WERI-Rb-1 (cell line): ENCODE measurements around the gene IL11.

Source experiments
- DNase-seq: peaks from one replicate; pipeline ENCODE4 v3.0.0-alpha.2; 2020
- H3K27ac ChIP-seq: fragments of 250-450 bp; sonication (Bioruptor Pico); 2 replicates; pipeline ENCODE4 v1.5.1; 2020; ENCODE audit warnings: mild to moderate bottlenecking, moderate library complexity
- H3K27me3 ChIP-seq: fragments of 250-450 bp; sonication (Bioruptor Pico); 2 replicates; pipeline ENCODE4 v1.5.1; 2021; ENCODE audit warnings: mild to moderate bottlenecking, low read depth, moderate library complexity; ENCODE audit not compliant: insufficient read depth, severe bottlenecking
- H3K36me3 ChIP-seq: fragments of 250-450 bp; sonication (Bioruptor Pico); 2 replicates; pipeline ENCODE4 v1.5.1; 2020; ENCODE audit warnings: mild to moderate bottlenecking, moderate library complexity
- H3K4me3 ChIP-seq: 2 replicates; pipeline ENCODE4 v1.5.1; 2011; ENCODE audit warnings: low read depth, mild to moderate bottlenecking, control low read depth, low read length
- H3K9me3 ChIP-seq: fragments of 250-450 bp; sonication (Bioruptor Pico); 2 replicates; pipeline ENCODE4 v1.5.1; 2021; ENCODE audit warnings: mild to moderate bottlenecking, moderate library complexity; ENCODE audit not compliant: severe bottlenecking
- TF ChIP-seq, protein P1 (sequence below): IDR thresholded peaks from 2 replicates; pipeline ENCODE4 v1.5.1; 2011; ENCODE audit warnings: low read depth, mild to moderate bottlenecking, control low read depth, inconsistent platforms, low read length

Gene IL11

DNA sequence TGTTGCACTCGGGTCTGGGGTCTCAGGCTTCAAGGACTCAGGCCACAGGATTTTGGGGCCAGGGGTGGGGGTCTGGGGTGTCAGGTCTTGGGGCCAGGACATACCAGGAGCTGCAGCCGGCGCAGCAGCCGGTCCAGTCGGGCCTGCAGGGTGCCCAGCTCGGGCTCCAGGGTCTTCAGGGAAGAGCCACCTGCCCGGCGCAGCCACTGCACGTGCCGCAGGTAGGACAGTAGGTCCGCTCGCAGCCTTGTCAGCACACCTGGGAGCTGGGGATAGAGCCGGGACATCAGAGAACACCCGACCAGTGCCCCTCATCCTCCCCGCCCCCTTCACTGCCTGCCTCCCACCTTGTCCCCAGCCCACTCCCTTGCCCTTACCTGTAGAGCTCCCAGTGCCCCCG is 2.2 kb downstream of the IL11 start:
- no peak overlapping the region for H3K4me3 ChIP-seq
- TF ChIP-seq, protein P1, sequence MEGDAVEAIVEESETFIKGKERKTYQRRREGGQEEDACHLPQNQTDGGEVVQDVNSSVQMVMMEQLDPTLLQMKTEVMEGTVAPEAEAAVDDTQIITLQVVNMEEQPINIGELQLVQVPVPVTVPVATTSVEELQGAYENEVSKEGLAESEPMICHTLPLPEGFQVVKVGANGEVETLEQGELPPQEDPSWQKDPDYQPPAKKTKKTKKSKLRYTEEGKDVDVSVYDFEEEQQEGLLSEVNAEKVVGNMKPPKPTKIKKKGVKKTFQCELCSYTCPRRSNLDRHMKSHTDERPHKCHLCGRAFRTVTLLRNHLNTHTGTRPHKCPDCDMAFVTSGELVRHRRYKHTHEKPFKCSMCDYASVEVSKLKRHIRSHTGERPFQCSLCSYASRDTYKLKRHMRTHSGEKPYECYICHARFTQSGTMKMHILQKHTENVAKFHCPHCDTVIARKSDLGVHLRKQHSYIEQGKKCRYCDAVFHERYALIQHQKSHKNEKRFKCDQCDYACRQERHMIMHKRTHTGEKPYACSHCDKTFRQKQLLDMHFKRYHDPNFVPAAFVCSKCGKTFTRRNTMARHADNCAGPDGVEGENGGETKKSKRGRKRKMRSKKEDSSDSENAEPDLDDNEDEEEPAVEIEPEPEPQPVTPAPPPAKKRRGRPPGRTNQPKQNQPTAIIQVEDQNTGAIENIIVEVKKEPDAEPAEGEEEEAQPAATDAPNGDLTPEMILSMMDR, result no peak
- no peak overlapping the region for H3K27ac ChIP-seq
- H3K36me3 ChIP-seq, result no peaks in the 10 kb centered on the region
- DNase-seq, result no peak
- no peaks in the 10 kb centered on the region for H3K27me3 ChIP-seq
- no peaks in the 10 kb centered on the region for H3K9me3 ChIP-seq

DNA sequence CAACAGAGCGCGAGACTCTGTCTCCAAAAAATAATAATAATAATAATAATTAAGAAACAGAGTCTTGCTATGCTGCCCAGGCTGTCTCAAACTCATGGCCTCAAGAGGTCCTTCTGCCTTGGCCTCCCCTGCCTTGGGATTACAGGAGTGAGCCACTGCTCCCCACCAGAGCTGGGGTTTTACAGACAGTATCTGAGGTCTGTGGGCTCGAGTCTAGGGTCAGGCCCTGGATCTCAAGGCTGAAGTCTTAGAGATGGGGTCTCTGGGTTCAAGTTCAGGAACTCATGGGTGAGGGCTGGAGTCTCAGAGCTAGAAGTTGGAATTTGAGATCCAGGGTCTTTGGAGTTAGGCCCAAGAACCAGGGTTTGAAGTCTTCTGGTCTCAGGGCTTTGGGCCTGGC is 3.5 kb downstream of the IL11 start:
- no peak for DNase-seq
- TF ChIP-seq, protein P1, result no peak
- H3K27ac ChIP-seq, result no peak overlapping the region
- H3K27me3 ChIP-seq, result no peaks in the 10 kb centered on the region
- no peaks in the 10 kb centered on the region for H3K36me3 ChIP-seq
- H3K9me3 ChIP-seq, result no peaks in the 10 kb centered on the region
- H3K4me3 ChIP-seq, result no peak overlapping the region

DNA sequence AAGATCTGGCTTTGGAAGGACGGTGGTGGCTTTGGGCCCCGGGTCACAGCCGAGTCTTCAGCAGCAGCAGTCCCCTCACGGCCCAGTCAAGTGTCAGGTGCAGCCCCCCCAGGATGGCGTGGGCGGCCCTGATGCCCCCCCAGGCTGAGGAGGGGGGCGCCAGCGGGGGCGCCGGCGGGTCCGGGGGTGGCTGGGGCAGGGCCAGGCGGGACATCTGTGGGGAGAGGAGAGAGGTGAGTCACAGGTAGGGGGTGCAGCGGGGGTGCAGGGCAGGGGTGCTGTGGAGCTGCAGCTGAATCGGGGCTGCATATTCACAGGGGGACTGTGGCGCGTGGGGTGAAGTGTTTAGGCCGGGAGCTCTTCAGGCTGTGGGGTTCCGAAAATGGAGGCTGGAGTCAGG is 4.3 kb downstream of the IL11 start:
- no peaks in the 10 kb centered on the region for H3K36me3 ChIP-seq
- TF ChIP-seq, protein P1, result no peak
- H3K4me3 ChIP-seq, result no peak overlapping the region
- H3K27me3 ChIP-seq, result no peaks in the 10 kb centered on the region
- DNase-seq, result no peak
- no peak overlapping the region for H3K27ac ChIP-seq
- H3K9me3 ChIP-seq, result no peaks in the 10 kb centered on the region

DNA sequence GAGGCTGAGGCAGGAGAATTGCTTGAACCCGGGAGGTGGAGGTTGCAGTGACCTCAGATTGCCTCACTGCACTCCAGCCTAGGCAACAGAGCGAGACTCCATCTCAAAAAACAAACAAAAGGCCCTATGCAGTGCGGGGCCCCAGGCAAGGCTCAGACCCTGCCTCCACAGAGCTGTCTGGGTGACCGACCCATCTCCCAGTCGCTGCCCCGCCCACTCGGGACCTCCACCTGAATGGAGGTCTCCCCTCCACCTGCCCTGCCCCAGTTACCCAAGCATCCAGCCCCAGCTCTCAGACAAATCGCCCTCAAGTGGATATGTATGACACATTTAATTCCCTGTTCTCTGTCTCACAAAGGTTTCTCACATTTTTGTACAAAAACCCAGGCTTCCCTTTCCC is 5.0 kb downstream of the IL11 start:
- Histone ChIP-seq H3K27ac (no peak overlapping the region), H3K27me3 (no peaks in the 10 kb centered on the region), H3K4me3 (no peak overlapping the region), H3K36me3 (no peaks in the 10 kb centered on the region), H3K9me3 (no peaks in the 10 kb centered on the region)
- DNase-seq, result no peak
- TF ChIP-seq, protein P1, result no peak

DNA sequence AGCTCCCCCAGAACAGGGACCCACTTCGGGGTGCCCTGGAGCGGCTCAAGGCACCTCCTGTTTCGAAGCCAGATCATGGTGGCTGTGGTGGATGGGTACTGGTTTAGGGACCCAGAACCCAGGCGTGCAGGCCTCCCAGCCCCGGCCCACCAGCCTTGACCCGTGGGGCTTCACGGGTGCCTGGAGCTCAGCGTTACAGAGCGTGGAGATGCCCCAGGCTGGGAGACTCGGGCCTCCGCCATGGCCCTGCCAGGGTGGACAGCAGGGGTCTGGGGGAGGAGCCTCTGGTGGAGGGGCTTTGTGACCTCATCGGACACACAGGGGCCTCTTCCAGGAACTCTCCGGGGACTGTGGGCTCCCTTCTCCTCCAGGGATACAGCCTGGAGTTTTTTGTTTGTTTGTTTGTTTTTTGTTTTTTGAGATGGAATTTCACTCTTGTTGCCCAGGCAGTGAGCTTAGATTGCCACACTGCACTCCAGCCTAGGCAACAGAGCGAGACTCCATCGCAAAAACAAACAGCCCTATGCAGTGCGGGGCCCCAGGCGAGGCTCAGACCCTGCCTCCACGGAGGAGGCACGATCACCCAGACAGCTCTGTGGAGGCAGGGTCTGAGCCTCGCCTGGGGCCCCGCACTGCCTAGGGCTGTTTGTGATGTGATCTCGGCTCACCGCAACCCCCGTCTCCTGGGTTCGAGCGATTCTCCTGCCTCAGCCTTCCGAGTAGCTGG is 7.1 kb downstream of the IL11 start, which contains the start of gene GARIN5B:
GARIN5B (minus strand) TSS at position 271 of the 727 bp plus-strand sequence; CDS start at position 77, 194 bp downstream.
- Histone ChIP-seq H3K27ac (no peak within 1 kb of the TSS), H3K9me3 (no peaks in the 10 kb centered on the region), H3K36me3 (no peaks in the 10 kb centered on the region), H3K4me3 (no peak within 1 kb of the TSS), H3K27me3 (no peaks in the 10 kb centered on the region)
- TF ChIP-seq, protein P1, result no peak
- no peak for DNase-seq
